HG03521 (cell line): ENCODE data around the gene PGM3.
"Not testable (repeated sequence)": the region's sequence is repeated elsewhere in the genome, so short reads cannot be mapped to it uniquely, and the experiment has no call there.

Source experiments
- ATAC-seq: cut with Tn5 transposase; IDR thresholded peaks from one replicate; pipeline ENCODE4 v1.9.1; 2021; ENCODE audit warnings: mild to moderate bottlenecking, moderate library complexity; ENCODE audit not compliant: unreplicated experiment

PGM3 gene

GRCh38 chr6:83192871-83193746, at the start of gene PGM3, which contains the start of gene RWDD2A:
PGM3 (minus strand) TSS chr6:83193265; CDS start chr6:83191012, 2,253 bp downstream.
RWDD2A (plus strand) TSS chr6:83193357; CDS start chr6:83194452, 1,095 bp downstream.
- peak; percentile 98 for ATAC-seq

GRCh38 chr6:83231146-83231545, 38.1 kb upstream of the PGM3 start:
- ATAC-seq = no peak

GRCh38 chr6:83226517-83226916, 33.5 kb upstream of the PGM3 start:
- ATAC-seq = no peak

- ATAC-seq = no peak
Measured at GRCh38 chr6:83221889-83222479, 28.9 kb upstream of the PGM3 start.

GRCh38 chr6:83221276-83221675, 28.2 kb upstream of the PGM3 start:
- ATAC-seq = no peak

GRCh38 chr6:83220121-83220520, 27.1 kb upstream of the PGM3 start:
- no peak for ATAC-seq

- ATAC-seq = no peak
Measured at GRCh38 chr6:83218646-83219045, 25.6 kb upstream of the PGM3 start.

GRCh38 chr6:83216806-83217205, 23.7 kb upstream of the PGM3 start:
- no peak for ATAC-seq

- ATAC-seq = peak; percentile 98
Measured at GRCh38 chr6:83215131-83216047, 22.3 kb upstream of the PGM3 start.

GRCh38 chr6:83202031-83202430, 9.0 kb upstream of the PGM3 start:
- no peak for ATAC-seq

- ATAC-seq = no peak
Measured at GRCh38 chr6:83199863-83200225, 6.8 kb upstream of the PGM3 start.

GRCh38 chr6:83199173-83199862, 6.3 kb upstream of the PGM3 start:
- no peak for ATAC-seq

- ATAC-seq = no peak
Measured at GRCh38 chr6:83198486-83199172, 5.6 kb upstream of the PGM3 start.

GRCh38 chr6:83193747-83194566, 892 bp upstream of the PGM3 start:
- ATAC-seq = peak; percentile 7

GRCh38 chr6:83192456-83192855, 609 bp downstream of the PGM3 start:
- ATAC-seq = no peak

- not testable (repeated sequence) for ATAC-seq
Measured at GRCh38 chr6:83191974-83192373, 1.1 kb downstream of the PGM3 start.

- ATAC-seq = no peak
Measured at GRCh38 chr6:83190626-83191025, 2.4 kb downstream of the PGM3 start.

- ATAC-seq = no peak
Measured at GRCh38 chr6:83188501-83188900, 4.6 kb downstream of the PGM3 start.

GRCh38 chr6:83185096-83185495, 8.0 kb downstream of the PGM3 start:
- ATAC-seq = no peak
